Endothelial cell of umbilical vein (primary cell): Measurements from ENCODE around the gene HEATR5A. TPM values are rescaled to one million over a fixed set of nuclear protein-coding genes. Genes with fewer than 3 reads are reported as not detected.

Experiments
- BruUV-seq: library from RNA; stranded (reverse); fragments of 400-500 nt; replicated peaks from 2 replicates; lab custom pipeline; 2021; lab: Mats Ljungman, UMichigan
- CTCF ChIA-PET: fragments of 300-600, 350-600 bp; sonication (Branson Sonifier 250); formaldehyde crosslinking; loops from one replicate; lab custom pipeline; 2021; ENCODE audit warnings: antibody characterized with exemption, inconsistent platforms; lab: Charles Lee
- POLR2A ChIA-PET: fragments of 300-600, 350-600 bp; sonication (Branson Sonifier 250); formaldehyde crosslinking; loops from one replicate; lab custom pipeline; 2021; ENCODE audit warnings: antibody characterized with exemption, inconsistent platforms; lab: Charles Lee
- DNase-seq: peaks from one replicate; pipeline ENCODE4 v3.0.0-alpha.2; 2011; ENCODE audit warnings: low read depth, low spot score
- FAIRE-seq: peaks from 2 replicates; lab custom pipeline; 2011; peaks lifted over from hg19 to GRCh38; lab: Jason Lieb, UNC
- H2AFZ ChIP-seq: 2 replicates; pipeline ENCODE4 v1.6.0; 2012; ENCODE audit warnings: low read depth, low read length, control low read depth, inconsistent platforms
- H3K27ac ChIP-seq: 2 replicates; pipeline ENCODE4 v1.5.1; 2011; ENCODE audit warnings: low read depth, mild to moderate bottlenecking, control low read depth, low read length, moderate library complexity; ENCODE audit not compliant: insufficient read depth
- H3K27me3 ChIP-seq, 2 experiments: 2 replicates each; pipeline versions ENCODE4 v1.6.0 to v1.6.1; 2011; ENCODE audit warnings: low read length in 2 of 2, mixed read lengths in 1 of 2; ENCODE audit not compliant: control insufficient read depth in 2 of 2, insufficient read depth in 2 of 2
- H3K36me3 ChIP-seq, 2 experiments: 2 replicates in 1 of 2; 3 replicates in 1 of 2; pipeline ENCODE4 v1.5.1; 2011; ENCODE audit warnings: low read length in 2 of 2, mild to moderate bottlenecking in 1 of 2, moderate library complexity in 1 of 2; ENCODE audit not compliant: control insufficient read depth in 2 of 2, insufficient read depth in 2 of 2; ENCODE audit errors: extremely low read depth in 1 of 2
- H3K4me1 ChIP-seq: 3 replicates; pipeline ENCODE4 v1.5.1; 2011; ENCODE audit warnings: mild to moderate bottlenecking, low read length; ENCODE audit not compliant: control insufficient read depth, insufficient read depth; ENCODE audit errors: extremely low read depth
- H3K4me2 ChIP-seq: 2 replicates; pipeline ENCODE4 v1.6.1; 2011; ENCODE audit warnings: low read length, control low read depth, mixed read lengths; ENCODE audit not compliant: insufficient read depth
- H3K4me3 ChIP-seq, 3 experiments: fragments of 200-600 bp in 1 of 3; sonication (generic), shearing (Covaris generic) in 1 of 3; replicated peaks in 1 of 3; 2 replicates each; pipeline ENCODE4 v1.5.1; 2011 to 2016; ENCODE audit warnings: control low read depth in 3 of 3, low read length in 3 of 3, mild to moderate bottlenecking in 2 of 3, inconsistent platforms in 1 of 3, low read depth in 1 of 3, moderate library complexity in 1 of 3; ENCODE audit not compliant: insufficient read depth in 1 of 3
- H3K79me2 ChIP-seq: 2 replicates; pipeline ENCODE4 v1.6.0; 2012; ENCODE audit warnings: low read length, inconsistent platforms; ENCODE audit not compliant: control insufficient read depth, insufficient read depth
- H3K9ac ChIP-seq: replicated peaks from 2 replicates; pipeline ENCODE3; 2011; ENCODE audit warnings: low read length, control low read depth; ENCODE audit not compliant: insufficient read depth; ENCODE audit errors: extremely low read depth
- H3K9me1 ChIP-seq: replicated peaks from 3 replicates; pipeline ENCODE4 v1.6.0; 2011; ENCODE audit warnings: mild to moderate bottlenecking, low read length; ENCODE audit not compliant: control insufficient read depth, insufficient read depth; ENCODE audit errors: extremely low read depth
- H3K9me3 ChIP-seq: replicated peaks from 2 replicates; pipeline ENCODE4 v1.5.1; 2012; ENCODE audit warnings: low read length, inconsistent platforms; ENCODE audit not compliant: control insufficient read depth, insufficient read depth
- H4K20me1 ChIP-seq: replicated peaks from 2 replicates; pipeline ENCODE3; 2011; ENCODE audit warnings: mild to moderate bottlenecking, low read length; ENCODE audit not compliant: control insufficient read depth, insufficient read depth; ENCODE audit errors: extremely low read depth
- EZH2 ChIP-seq: IDR thresholded peaks from 2 replicates; pipeline ENCODE4 v1.6.1; 2012; ENCODE audit warnings: borderline replicate concordance, low read depth, mild to moderate bottlenecking, moderate library complexity, low read length, inconsistent platforms; ENCODE audit not compliant: severe bottlenecking
- FOS ChIP-seq: IDR thresholded peaks from 2 replicates; pipeline ENCODE4 v1.6.1; 2011; ENCODE audit warnings: mild to moderate bottlenecking, low read length, moderate library complexity, borderline replicate concordance; ENCODE audit not compliant: insufficient read depth
- JUN ChIP-seq: IDR thresholded peaks from 2 replicates; pipeline ENCODE4 v1.6.1; 2011; ENCODE audit warnings: borderline replicate concordance, low read depth; ENCODE audit not compliant: insufficient read length, insufficient read depth
- MAX ChIP-seq: IDR thresholded peaks from 2 replicates; pipeline ENCODE4 v1.6.1; 2011; ENCODE audit not compliant: insufficient read depth, insufficient read length
- MYC ChIP-seq: IDR thresholded peaks from one replicate; pipeline ENCODE4 v1.6.1; 2011; ENCODE audit warnings: mild to moderate bottlenecking, low read depth, low read length
- POLR2A ChIP-seq: IDR thresholded peaks from 2 replicates; pipeline ENCODE4 v1.6.1; 2012; ENCODE audit warnings: low read depth, mild to moderate bottlenecking, control low read depth, low read length
- POLR2AphosphoS5 ChIP-seq: IDR thresholded peaks from 2 replicates; pipeline ENCODE4 v1.6.1; 2012; ENCODE audit warnings: low read depth, mild to moderate bottlenecking, control low read depth, low read length, moderate library complexity; ENCODE audit not compliant: insufficient read depth
- dilution Hi-C: fragments of 300-500 bp; cut with MboI; formaldehyde crosslinking; loops from one replicate; pipeline ENCODE4 v1.15.0; 2019; ENCODE audit warnings: low sequenced_read_pairs; ENCODE audit not compliant: extremely low pct_ligation_motif_present
- intact Hi-C: fragments of 100-400 bp; cut with micrococcal nuclease; formaldehyde crosslinking; loops from one replicate; pipeline ENCODE4 v1.10.0; 2022
- polyA plus RNA-seq, 4 experiments: library from polyadenylated mRNA; depleted of rRNA in 3 of 4; stranded (reverse) in 3 of 4; unstranded in 1 of 4; fragments of >200 nt; gene quantifications; 2 replicates each; pipeline versions ENCODE4 v1.2.1 to v1.2.3, GENCODE V29; 2011 to 2012; ENCODE audit warnings: missing spikeins in 1 of 4
- total RNA-seq: library from RNA; stranded (reverse); gene quantifications from 2 replicates; pipeline ENCODE4 v1.2.3, GENCODE V29; 2021

Gene HEATR5A
- total and polyA plus RNA-seq, 2 donors (not counting 3 experiments of a cell fraction or from before 2014, with no cell fraction given) = 12.6 to 45.3 TPM

DNA sequence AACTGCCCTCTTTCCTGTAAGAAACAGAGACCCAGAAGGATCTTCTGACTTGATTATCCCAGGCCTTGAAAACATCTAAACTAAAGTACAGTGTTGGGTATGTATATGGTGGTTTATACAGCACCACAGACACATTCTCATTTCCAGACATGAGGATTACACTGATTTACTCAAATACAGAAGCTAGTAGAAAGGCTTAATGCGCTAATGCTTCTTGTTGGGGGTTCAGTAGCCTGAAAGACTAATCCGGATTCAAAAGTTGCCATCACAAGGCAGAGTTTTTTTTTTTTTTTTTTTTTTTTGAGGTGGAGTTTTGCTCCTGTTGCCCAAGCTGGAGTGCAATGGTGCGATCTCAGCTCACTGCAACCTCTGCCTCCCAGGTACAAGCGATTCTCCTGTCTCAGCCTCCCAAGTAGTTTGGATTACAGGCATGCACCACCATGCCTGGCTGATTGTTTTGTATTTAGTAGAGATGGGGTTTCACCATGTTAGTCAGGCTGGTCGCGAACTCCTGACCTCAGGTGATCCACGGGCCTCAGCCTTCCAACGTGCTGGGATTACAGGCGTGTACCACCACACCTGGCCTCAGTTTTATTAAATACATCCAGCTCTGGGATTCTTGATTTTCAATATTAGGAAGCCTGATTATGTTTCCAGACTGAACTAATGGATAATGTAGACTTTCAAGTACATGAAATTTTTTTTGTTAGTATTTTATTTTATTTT is 166.4 kb downstream of the HEATR5A start:
- Histone ChIP-seq H3K9ac (no peak overlapping the region), H3K9me3 (no peaks in the 10 kb centered on the region), H3K36me3 (no peaks in the 10 kb centered on the region), H3K4me1 (no peaks in the 10 kb centered on the region), H3K4me2 (no peak overlapping the region), H3K27ac (no peak overlapping the region), H4K20me1 (no peaks in the 10 kb centered on the region), H3K4me3 (no peak overlapping the region), H3K79me2 (no peaks in the 10 kb centered on the region), H3K27me3 (no peaks in the 10 kb centered on the region), H2AFZ (no peak overlapping the region), H3K9me1 (no peaks in the 10 kb centered on the region)
- FAIRE-seq (no peak), DNase-seq (no peak)
- intact Hi-C loops (no loop called here), dilution Hi-C loops (no loop called here)
- no peak for TF ChIP-seq POLR2AphosphoS5
- no peak for TF ChIP-seq MAX
- no peak for TF ChIP-seq JUN
- no peak for TF ChIP-seq MYC
- no peak for TF ChIP-seq POLR2A
- no peak for TF ChIP-seq EZH2
- TF ChIP-seq FOS = no peak
- ChIA-PET POLR2A (no interaction called here), CTCF (interaction anchor here (1.0 kb wide), 2 partner anchors 10 to 20 kb away, joined by 3 to 4 read pairs; no protein-coding TSS in a partner anchor)
- BruUV-seq = no TSS peak

- FAIRE-seq = no peak
- Histone ChIP-seq H4K20me1 (no peaks in the 10 kb centered on the region), H3K4me2 (no peak overlapping the region), H3K4me1 (no peaks in the 10 kb centered on the region), H3K79me2 (no peaks in the 10 kb centered on the region), H3K4me3 (no peak overlapping the region), H3K9me3 (no peaks in the 10 kb centered on the region), H3K36me3 (no peaks in the 10 kb centered on the region), H3K27me3 (no peaks in the 10 kb centered on the region), H2AFZ (no peak overlapping the region), H3K9me1 (no peaks in the 10 kb centered on the region), H3K9ac (no peak overlapping the region), H3K27ac (no peak overlapping the region)
- dilution Hi-C loops = no loop called here
- ChIA-PET CTCF (interaction anchor here (0.7 kb wide), 1 partner anchor 19 kb away, joined by 5 read pairs; no protein-coding TSS in a partner anchor), POLR2A (no interaction called here)
- DNase-seq = no peak
- TF ChIP-seq MYC (no peak), POLR2A (no peak), JUN (no peak)
- intact Hi-C loops = no loop called here
- no TSS peak for BruUV-seq
Measured at GRCh38 chr14:31252865-31253264, 167.5 kb downstream of the HEATR5A start.
